HG02588 (cell line): Measurements from ENCODE around the gene HDAC2.
"Not testable (repeated sequence)": the region's sequence is repeated elsewhere in the genome, so short reads cannot be mapped to it uniquely, and the experiment has no call there.

ENCODE experiments used
- ATAC-seq: cut with Tn5 transposase; IDR thresholded peaks from one replicate; pipeline ENCODE4 v1.9.1; 2021; ENCODE audit warnings: mild to moderate bottlenecking, moderate library complexity; ENCODE audit not compliant: unreplicated experiment

HDAC2 gene

DNA sequence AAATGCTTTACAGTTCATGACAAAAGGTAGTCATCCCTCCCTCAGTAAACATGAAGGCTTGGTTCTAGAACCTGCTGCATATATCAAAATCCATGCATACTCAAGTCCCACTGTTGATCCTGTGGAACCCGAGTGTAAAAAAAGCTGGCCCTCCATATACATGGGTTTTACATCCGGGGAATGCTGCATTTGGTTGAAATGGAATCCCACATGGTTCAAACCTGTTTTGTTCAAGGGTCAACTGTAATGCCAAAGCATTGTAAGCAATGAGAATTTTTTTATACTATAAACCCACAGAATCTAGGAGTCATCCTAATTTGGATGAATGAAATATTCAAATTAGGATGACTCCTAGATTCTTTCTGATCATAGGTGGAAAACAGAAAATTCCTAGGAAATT, 5.9 kb upstream of the HDAC2 start:
- no peak for ATAC-seq

DNA sequence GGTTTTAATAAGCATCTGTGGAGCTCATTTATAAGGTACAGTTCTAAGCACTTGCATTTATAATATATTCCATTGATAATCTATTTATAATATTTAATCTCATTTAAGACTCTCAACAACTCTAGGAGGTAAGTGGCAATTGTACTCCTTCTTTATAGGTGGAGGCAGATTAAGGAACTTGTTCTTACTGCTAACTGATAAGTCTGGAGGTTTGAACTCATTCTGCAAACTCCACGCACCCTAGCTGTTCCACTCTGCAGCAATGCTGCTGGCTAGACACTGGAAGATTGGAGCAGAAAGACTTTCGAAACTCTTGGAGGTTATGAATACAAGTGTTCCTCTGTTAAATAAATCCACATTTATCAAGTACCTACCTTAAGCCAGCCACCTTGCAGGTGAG, 793 bp upstream of the HDAC2 start:
- no peak for ATAC-seq

DNA sequence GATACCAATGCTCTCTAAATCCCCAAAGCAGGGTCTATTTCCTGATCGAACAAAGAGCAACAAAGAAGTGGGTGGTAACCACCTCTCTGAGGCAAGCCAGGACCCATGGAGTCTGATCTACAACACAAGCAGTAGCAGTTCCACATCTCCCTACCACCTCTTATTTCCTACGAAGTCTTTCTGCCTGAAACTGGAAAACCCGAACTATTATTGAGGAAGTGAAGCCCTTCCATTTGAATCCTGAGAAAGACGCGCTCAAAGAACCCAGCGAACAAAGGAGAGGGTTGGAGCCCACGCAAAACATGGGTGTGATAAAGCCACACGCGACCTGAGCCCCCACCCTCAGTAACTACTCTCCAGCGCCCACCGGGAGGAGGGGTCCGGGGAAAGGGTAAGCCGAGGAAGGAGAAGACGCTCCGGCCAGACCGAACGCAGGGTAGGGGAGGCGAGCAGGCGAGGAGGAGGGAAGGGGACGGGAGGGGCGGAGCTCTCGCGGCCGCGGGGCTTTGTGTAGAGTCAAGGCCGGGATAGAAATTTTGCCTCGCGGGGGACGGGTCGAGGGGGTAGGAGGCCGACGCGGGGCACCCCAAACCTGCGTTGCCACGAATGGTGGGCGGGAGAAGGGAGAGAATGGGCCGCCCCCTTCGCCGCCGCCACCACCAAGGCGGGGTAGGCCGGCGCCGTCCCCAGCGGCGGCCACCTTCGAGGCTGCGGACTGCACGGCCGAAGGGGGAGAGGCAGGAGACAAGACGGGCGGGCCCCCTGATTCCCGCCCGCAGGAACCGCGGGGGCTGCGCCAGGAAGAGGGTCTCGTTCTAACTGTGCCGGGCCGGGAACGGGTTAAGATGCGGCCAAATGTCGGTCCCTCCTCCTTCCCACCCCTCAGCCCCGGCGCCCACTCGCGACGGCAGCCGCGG, 802 bp downstream of the HDAC2 start:
- peak; percentile 35 for ATAC-seq

DNA sequence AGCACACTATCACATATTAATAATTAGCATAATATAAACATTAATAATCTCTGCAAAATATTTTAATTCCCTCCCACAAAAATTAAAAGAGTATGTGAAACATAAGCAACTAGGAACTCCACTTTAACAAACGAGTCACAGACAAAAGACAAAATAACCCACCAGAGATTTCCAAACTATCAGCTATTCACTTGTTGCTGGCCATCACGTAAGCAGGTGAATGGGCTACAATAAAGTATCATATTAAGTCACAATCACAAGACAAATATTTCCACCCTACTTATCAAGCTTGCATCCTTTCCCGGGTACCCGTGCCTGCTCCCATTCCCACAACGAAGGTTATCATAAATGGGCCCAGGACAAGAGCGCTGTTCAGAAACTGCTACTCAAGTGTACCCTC, 2.5 kb downstream of the HDAC2 start:
- ATAC-seq: no peak

DNA sequence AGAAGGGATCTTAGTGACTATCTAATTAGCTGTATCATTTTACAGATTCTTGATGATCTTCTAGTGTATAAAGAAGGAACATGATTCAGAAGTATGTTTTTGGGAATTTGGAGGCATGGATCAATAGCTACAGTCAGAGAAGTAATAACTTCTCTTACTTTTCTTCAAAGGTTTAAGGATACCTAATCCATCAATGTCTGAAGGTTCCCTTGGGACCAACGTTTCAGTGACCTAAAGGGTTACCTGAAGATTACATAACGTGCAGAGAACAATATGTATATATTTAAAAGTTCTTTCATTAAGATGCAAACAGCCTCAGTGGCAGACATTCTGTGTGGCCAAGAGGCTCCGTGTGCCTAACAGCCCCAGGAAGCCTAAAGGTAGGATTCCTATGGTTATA, 3.2 kb downstream of the HDAC2 start:
- no peak for ATAC-seq

DNA sequence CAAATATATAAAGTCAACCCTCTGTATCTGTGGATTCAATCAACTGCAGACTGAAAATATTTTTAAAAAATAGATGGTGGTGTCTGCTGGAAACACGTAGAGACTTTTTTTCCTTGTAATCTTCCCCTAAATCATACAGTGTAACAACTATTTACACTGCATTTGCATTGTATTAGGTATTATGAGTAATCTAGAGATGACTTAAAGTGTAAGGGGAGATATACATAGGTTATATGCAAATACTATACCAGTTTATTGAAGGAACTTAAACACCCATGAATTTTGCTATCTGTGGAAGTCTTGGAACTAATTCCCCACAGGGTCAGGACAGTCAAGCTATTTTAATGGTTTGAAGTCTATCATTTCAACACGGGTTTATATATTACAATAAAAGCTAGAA, 10.2 kb downstream of the HDAC2 start:
- ATAC-seq: no peak

DNA sequence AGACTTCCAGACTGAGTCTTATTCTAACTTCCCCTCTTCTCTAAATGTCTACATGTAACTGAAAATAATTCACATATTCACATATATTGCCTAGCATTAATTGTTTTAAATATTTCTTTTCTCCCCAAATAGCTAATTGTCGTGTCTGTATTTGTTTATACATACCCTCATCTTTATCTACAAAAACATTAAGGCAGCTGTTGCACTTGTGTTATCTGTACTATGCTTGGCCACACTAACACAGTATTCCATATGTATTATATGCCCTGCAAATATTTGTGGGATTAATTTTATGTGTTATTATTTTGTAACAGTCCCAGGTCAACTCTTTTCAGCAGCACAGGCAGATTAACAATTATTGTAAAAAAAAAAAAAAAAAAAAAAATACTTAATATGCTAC, 11.7 kb downstream of the HDAC2 start:
- no peak for ATAC-seq

DNA sequence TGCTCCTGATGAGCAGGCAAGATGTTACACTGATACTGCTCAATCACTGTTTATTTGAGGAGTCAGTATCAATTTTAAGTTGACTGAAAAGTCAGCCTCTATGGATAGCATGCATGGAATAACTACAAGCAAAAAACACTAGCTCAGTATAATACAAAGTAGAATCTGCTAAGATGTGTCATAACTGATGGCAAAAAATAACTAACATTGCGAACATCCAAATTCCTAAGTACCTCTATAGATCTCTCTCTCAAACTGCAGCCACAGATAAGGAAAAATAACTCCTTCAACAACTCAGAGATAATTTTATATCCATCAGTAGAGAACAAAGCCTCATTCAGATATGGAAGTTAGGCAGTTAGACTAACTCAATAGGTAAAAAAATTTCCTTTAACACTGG, 16.3 kb downstream of the HDAC2 start:
- no peak for ATAC-seq

DNA sequence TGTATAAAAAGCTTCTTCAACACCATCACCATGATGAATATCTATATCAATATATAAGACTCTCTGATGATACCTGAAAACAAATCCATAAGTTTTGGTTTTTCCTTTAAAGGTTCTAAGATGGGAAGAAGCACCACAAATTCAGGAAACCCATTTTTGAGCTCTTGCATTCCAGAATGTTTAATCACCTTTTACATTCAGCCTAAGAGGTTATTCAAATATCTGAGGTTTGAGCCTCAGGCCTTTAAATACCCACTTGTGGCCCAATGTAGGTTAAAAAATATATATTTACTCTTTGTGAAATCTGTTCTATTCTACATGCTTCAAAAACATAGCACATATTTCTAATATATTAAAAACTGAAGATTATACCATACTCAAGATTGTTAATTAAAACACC, 17.6 kb downstream of the HDAC2 start:
- ATAC-seq: no peak

DNA sequence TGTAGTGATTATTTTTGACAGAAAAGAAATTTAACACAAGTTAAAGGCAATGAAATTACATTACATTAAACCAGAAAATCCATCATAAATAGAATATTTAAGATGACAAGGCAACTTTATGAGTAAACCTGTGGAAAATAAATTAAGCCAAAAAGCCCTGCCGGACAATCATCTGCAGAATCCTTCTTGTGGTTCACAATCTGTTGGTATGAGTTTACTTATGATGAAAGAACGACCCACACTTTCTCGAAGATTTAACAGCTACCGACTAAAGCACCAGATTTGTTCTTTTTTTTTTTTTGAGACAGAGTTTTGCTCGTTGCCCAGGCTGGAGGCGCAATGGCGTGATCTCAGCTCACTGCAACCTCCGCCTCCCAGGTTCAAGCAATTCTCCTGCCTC, 21.4 kb downstream of the HDAC2 start:
- no peak for ATAC-seq

DNA sequence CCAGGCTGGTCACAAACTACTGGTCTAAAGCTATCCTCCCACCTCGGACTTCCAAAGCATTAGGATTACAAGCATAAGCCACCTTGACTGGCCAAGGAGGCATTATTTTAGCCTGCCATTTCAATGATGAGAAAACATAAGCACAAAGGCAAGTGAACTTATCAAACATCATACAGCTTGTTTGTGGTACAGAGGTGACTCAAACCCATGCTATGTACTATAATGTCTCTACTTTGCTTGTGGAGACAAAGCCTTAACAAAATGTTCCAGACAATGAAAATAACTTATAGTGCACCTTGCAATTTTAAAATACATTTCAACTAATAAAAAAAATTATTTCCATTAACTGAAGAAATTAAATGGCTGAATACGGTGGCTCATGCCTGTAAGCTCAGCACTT, 26.2 kb downstream of the HDAC2 start:
- no peak for ATAC-seq

DNA sequence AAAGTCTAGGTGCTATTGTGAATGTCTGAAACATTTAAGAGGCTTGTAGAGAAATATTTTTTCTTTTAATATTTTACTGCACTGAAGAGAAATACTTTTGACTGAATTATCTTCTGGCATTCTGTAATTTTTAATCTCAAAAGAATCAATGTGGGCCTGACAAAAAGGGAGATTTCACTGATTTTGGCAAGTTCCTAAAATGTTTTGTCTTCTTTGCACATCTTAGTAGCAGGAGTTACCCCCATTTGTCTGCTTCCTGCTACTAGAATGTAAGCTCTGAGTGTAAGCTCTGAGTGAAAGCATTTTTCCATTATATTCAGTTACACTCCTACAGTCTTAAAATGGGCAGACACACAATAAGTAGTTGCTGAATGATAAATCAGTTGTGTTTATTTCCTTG, 31.1 kb downstream of the HDAC2 start:
- ATAC-seq: no peak

DNA sequence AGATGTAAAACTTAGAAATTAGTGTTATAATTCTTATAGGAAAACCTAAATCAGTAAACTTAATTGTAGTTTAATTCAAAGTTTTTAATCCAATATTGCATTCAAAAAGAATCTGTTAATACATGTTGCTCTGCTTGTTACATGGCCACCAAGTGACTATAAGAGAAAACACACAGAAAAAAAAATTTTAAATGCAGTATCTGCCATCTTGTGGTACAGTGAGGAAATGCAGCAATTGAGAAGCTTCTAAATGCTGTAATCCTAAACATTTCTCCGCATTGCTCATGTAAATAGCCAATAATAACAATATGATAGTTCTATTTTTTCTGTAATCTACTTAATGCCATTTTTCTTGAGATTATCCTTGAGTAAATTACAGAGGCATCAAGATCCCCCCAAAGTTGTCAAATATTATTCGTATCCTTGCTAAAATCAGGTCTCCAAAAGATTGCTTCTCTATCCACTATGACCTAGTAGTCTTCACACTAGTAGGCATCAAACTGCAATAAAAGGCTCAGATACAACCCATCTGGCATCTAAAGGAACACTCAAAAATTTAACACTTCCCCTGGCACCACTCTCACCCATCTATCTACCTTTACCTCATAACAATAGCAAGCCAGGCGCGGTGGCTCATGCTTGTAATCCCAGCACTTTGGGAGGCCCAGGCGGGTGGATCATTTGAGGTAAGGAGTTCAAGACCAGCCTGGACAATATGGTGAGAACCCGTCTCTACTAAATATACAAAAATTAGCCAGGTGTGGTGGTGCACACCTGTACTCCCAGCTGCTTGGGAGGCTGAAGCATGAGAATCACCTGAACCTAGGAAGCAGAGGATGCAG, 34.6 kb downstream of the HDAC2 start:
- peak; percentile 88 for ATAC-seq

DNA sequence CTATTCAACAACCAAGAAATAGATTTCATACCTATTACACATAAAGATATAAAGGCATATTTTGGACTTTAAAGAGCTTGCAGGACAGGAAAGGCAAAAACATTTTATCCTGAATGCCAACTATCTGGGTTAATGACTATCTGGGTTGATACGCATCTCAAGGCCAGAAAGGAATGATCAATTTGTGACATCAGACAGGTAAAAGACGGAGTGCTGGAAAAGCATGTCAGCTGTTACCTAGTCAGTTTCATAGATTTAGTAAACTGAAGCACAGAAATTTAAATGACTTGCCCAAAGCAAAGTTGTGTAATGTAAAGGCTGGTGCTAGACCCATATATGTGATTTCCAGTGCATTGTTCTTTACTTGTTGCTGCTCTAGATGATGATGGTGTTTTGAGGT, 36.8 kb downstream of the HDAC2 start:
- ATAC-seq: no peak

DNA sequence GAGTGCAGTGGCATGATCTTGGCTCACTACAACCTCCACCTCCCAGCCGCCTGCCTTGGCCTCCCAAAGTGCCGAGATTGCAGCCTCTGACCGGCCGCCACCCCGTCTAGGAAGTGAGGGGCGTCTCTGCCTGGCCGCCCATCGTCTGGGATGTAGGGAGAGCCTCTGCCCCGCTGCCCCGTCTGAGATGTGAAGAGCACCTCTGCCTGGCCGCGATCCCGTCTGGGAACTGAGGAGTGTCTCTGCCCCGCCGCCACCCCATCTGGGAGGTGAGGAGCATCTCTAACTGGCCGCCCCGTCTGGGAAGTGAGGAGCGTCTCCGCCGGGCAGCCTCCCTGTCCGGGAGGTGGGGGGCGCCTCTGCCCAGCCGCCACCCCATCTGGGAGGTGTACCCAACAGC, 39.0 kb downstream of the HDAC2 start:
- ATAC-seq: not testable (repeated sequence)

DNA sequence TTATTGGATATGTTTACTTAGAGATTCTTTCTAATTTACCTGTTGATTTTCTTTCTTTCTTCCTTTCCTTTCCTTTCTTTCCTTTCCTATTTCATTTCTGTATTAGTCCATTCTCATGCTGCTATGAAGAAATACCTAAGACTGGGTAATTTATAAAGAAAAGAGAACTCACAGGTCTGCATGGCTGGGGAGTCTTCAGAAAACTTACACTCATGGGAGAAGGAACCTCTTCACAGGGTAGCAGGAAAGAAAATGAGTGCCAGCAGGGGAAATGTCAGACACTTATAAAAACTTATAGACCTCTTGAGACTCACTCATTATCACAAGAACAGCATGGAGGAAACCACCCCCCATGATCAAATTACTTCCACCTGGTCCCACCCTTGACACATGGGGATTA, 40.8 kb downstream of the HDAC2 start:
- no peak for ATAC-seq

DNA sequence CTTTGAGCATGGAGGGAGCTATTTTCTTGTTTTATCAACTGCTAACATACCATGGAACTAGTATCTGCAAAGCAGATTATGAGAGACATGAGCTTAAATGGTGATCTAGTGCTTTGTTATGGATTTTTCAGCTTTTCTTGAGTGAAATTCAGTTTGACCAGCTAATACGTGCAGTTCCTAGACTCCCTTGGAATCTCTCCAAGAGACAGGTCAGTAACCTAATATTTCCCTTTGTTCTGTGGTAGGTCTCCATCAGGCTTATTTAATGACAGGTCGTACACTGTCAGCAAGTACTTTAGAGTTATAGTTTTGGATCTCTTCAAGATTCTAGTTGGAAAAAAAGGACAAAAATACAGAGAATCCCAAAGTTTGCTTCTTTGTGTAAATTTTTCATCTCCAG, 43.9 kb downstream of the HDAC2 start:
- no peak for ATAC-seq

DNA sequence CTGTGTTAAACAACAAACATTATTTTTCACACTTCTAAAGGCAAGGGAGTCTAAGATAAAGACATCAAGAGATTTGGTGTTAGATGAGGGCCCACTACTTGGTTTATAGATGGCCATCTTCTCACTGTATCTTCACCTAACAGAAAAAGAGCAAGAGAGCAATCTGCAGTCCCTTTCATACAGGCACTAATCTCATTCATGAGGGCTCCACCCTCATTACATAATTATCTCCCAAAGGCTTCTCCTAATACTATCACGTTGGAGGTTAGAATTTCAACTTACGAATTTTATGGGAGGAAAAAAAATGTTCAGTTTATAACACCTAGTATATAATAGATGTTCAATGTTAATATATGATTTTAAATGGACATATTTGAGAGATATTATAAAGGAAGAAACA, 45.6 kb downstream of the HDAC2 start:
- ATAC-seq: no peak

DNA sequence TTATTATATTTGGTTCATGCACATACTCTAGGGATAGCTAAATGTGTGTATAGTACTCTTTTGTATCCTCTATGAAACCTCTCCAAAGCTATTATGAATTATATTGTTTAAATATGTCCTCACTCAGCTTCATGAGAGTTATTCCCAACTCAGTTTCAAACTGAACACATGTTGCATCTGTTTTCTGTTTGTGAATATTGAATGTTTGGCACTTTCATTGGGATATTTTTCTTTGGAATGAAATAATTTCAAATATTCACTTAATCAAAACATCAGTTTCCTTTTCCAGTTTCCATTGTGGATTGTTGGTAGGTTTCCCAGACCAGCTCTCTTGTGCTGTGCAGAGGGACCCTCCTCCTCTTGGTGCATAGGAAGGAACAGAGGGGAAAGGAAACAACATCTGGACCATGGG, 46.6 kb downstream of the HDAC2 start:
- ATAC-seq: no peak

DNA sequence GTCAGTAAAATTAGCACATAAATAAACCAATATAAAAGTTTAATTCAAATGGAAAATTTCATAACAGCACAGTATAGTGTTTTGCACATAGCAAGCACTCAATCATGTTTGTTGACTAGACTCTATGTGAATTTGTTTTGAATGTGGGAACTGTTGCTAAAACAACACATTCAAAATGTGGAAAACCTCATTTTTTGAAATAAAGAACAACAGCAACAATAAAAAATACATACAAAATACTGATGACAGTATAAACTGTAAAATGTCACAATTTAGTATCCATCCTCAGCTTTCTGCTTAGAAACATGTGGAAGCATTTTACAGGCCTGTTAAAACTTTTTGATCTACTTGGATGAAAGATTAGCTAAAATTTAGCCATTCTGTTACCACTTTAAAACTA, 47.4 kb downstream of the HDAC2 start:
- no peak for ATAC-seq

DNA sequence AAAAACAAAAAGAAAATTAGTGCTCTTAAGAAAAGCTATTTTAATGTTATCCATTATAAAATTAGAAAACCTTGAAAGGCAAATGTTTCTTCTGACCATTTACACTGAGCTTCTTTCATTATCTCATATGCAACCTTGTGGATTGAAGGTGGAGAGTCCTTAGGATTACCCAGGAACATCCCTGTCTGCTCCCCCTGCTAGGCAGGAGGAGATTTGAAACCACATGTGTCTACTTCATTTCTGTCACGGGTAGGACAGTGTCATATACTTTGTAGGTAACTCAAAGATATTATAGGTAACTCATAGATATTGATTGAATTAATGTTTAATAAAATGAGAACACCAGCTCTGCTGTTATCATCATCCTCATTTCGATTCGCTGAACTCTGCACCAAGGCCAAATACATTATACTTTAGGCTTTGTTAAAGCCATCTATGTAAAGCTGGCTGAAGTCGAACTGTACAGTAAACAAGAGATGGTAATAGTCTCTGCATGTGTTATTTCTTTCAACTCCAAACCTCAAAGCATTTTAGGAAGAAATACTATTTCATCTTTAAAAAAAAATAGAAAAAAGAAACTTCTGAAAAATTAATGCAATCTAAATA, 49.5 kb downstream of the HDAC2 start:
- no peak for ATAC-seq
